AG04450 (cell line): ENCODE data around the gene INPP5A. TPM values are rescaled to one million over a fixed set of nuclear protein-coding genes. Genes with fewer than 3 reads are reported as not detected.
"Not testable (repeated sequence)": the region's sequence is repeated elsewhere in the genome, so short reads cannot be mapped to it uniquely, and the experiment has no call there.

Experiments used
- CTCF ChIA-PET: fragments of 300-600, 350-600 bp; formaldehyde crosslinking; extraction: SDS; loops from one replicate; lab custom pipeline; 2022; ENCODE audit warnings: antibody characterized with exemption, inconsistent platforms; lab: Charles Lee
- POLR2A ChIA-PET: fragments of 350-600 bp; formaldehyde crosslinking; extraction: SDS; loops from one replicate; lab custom pipeline; 2021; ENCODE audit warnings: antibody characterized with exemption, inconsistent platforms; lab: Yijun Ruan, JAX
- DNase-seq: peaks from one replicate; pipeline ENCODE4 v3.0.0-alpha.2; 2011; ENCODE audit warnings: low read depth, low spot score
- H3K27ac ChIP-seq: one replicate; pipeline ENCODE4 v1.5.1; 2012; ENCODE audit warnings: low read depth, low read length, control low read depth
- H3K27me3 ChIP-seq: one replicate; pipeline ENCODE4 v1.6.0; 2012; ENCODE audit warnings: low read length; ENCODE audit not compliant: control insufficient read depth, insufficient read depth
- H3K4me3 ChIP-seq: 2 replicates; pipeline ENCODE4 v1.5.1; 2011; ENCODE audit warnings: mild to moderate bottlenecking, low read depth, low read length, control low read depth
- H3K9me3 ChIP-seq: 2 replicates; pipeline ENCODE4 v1.5.1; 2012; ENCODE audit warnings: low read length; ENCODE audit not compliant: control insufficient read depth, insufficient read depth
- polyA plus RNA-seq: library from polyadenylated mRNA; depleted of rRNA; stranded (reverse); fragments of >200 nt; gene quantifications from 2 replicates; pipeline ENCODE4 v1.2.3, GENCODE V29; 2011
- TF ChIP-seq, protein P1 (sequence below): IDR thresholded peaks from 2 replicates; pipeline ENCODE4 v1.5.1; 2011; ENCODE audit warnings: low read depth, low read length, control low read depth, inconsistent platforms

INPP5A gene
- polyA plus RNA-seq, 1 experiment: 22.5 TPM

DNA sequence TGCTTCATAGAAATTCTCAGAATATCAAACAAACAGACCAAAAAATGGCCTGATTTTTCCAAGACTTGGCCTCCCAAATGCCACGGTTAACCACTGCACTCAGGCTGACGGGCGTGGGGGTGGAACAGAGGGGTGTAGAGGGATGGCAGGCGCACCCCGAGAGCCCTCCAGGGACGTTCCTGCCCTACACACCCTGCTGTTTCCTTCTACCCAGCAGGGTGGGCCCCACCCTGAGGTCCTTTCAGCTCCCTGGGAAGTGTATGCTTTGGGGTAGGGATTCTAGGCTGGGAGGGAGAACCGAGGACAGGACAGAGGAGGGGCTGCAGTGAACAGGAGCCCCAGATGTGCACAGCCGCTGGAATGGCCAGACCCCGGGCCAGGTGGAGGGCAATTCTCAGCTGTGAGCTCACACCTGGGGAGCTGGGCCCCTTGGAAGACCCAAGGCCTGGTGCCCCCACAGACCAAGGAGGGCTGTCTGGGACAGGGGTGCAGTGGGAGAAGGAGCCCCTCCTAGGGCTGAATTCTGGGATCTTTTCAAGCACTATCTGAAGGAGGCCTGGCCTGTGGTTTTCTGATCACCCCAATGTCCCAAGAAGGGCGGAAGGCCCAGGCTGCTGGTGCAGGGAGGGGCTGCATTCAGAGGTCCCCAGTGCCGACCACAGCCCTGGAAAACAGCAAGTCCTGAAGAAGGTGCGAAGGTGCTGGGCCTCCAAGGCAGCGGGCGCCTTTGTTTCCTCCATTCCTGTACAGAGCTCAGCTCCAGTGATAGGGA lies 32.9 kb upstream of the INPP5A start:
- ChIA-PET POLR2A (no interaction called here), CTCF (no interaction called here)
- TF ChIP-seq, protein P1, sequence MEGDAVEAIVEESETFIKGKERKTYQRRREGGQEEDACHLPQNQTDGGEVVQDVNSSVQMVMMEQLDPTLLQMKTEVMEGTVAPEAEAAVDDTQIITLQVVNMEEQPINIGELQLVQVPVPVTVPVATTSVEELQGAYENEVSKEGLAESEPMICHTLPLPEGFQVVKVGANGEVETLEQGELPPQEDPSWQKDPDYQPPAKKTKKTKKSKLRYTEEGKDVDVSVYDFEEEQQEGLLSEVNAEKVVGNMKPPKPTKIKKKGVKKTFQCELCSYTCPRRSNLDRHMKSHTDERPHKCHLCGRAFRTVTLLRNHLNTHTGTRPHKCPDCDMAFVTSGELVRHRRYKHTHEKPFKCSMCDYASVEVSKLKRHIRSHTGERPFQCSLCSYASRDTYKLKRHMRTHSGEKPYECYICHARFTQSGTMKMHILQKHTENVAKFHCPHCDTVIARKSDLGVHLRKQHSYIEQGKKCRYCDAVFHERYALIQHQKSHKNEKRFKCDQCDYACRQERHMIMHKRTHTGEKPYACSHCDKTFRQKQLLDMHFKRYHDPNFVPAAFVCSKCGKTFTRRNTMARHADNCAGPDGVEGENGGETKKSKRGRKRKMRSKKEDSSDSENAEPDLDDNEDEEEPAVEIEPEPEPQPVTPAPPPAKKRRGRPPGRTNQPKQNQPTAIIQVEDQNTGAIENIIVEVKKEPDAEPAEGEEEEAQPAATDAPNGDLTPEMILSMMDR: no peak

DNA sequence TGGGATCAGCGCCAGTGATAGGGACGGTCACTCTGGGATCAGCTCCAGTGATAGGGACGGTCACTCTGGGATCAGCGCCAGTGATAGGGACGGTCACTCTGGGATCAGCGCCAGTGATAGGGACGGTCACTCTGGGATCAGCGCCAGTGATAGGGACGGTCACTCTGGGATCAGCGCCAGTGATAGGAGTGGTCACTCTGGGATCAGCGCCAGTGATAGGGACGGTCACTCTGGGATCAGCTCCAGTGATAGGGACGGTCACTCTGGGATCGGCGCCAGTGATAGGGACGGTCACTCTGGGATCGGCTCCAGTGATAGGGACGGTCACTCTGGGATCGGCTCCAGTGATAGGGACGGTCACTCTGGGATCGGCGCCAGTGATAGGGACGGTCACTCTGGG lies 32.0 kb upstream of the INPP5A start:
- DNase-seq, POLR2A ChIA-PET, H3K27ac ChIP-seq, H3K4me3 ChIP-seq, CTCF ChIA-PET, H3K9me3 ChIP-seq: not testable (repeated sequence)
- H3K27me3 ChIP-seq: peaks cover 26% of the 10 kb centered on the region

More for the DNA sequence above, 32.9 kb upstream of the INPP5A start:
- no peak for DNase-seq
- H3K27me3 ChIP-seq: peaks cover 32% of the 10 kb centered on the region
- H3K4me3 ChIP-seq: no peak overlapping the region
- no peak overlapping the region for H3K27ac ChIP-seq
- peaks cover 6% of the 10 kb centered on the region; the same call in 1 of the 2 replicates for H3K9me3 ChIP-seq

DNA sequence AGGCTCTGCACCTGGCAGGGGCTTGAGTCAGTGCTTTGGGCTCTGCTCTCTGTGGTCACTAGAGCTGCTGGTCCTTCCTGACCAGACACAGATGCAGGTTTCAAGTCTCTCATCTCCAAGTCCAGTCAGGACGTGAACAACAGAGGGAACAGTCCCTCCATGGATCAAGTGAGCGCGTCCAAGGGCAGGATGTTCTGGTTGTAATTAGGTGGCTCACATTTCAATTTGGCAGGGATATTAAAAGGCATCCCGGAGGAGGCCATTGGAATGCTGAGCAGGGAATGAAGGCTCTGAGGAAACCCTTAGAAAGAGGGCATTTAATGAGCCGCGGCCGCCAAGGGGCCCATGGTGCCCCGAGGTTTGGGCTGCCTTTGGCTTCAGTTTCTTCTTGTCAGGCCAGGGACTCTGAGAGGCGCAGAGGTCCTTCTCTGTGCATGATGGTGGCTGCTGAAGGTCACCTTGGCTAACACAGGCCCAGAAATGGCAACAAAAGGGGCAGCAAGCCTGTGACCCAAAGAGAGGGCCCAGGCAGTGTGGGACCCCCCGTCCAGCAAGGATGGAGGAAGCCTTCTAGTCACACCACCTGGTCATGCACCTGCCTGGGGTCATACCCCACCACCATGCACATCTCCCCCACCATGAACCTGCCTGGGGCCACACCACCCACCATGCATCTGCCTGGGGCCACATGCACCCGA lies 30.7 kb upstream of the INPP5A start:
- H3K9me3 ChIP-seq: peaks cover 6% of the 10 kb centered on the region; the same call in 1 of the 2 replicates
- no peak for DNase-seq
- no peak overlapping the region for H3K4me3 ChIP-seq
- TF ChIP-seq, protein P1: no peak
- ChIA-PET POLR2A (no interaction called here), CTCF (no interaction called here)
- no peak overlapping the region for H3K27ac ChIP-seq
- peaks cover 22% of the 10 kb centered on the region for H3K27me3 ChIP-seq

DNA sequence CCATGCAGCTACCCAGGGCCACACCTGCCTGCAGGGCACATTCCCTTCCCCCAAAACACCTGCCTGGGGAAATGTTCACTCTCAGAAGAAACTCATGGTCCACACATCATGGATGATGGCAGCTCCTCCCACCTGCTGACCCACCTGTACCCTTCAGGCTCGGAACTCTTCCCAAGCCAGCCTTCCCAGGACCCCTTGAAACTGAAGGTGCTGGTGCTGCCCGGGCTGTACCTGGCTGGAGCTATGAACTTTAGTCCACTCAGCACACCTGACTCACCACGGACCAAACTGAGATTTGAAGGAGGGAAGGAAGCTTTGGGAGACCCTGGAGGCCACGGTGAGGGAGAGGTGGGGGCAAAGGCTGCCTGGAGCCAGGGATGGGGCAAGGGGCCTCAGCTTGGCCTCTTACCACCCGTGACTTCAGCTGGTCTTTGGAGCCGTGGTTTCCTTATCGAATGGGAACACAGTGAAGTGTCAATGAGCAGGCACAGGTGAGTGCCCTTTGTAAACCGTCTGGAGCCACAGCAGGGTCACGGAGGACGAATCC lies 30.1 kb upstream of the INPP5A start:
- ChIA-PET POLR2A (no interaction called here), CTCF (no interaction called here)
- Histone ChIP-seq H3K9me3 (peaks cover 6% of the 10 kb centered on the region; the same call in 1 of the 2 replicates), H3K27me3 (peaks cover 16% of the 10 kb centered on the region), H3K27ac (no peak overlapping the region), H3K4me3 (no peak overlapping the region)
- no peak for DNase-seq
- TF ChIP-seq, protein P1: no peak

DNA sequence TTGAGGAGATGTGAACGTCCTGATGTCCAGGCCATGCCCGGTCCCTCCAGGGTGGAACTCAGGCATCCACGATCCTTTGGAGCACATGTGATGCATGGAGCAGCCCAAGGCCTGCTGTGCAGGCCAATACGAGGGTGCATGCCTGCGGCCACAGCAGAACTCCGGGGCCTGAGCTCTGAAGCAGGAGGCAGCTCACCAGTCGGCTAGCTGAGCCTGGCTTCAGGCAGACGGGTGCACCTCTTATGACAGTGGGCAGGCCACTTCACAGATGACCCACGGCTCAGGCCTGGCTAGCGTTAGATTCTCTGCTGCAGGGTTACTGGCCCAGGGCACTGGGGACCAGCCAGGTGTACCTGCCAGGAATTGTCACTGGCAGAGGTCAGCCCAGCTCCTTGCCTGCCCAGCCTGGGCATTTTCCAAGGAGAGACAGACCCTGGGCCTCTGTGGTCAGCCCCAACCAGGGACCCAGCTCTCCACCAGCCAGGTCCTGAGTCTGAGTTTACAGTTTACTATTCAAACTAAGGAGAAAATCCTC lies 29.6 kb upstream of the INPP5A start:
- CTCF ChIA-PET: no interaction called here

More for the DNA sequence above, 29.6 kb upstream of the INPP5A start:
- Histone ChIP-seq H3K27ac (no peak overlapping the region), H3K27me3 (peaks cover 14% of the 10 kb centered on the region), H3K4me3 (no peak overlapping the region), H3K9me3 (peaks cover 10% of the 10 kb centered on the region)
- POLR2A ChIA-PET: no interaction called here
- no peak for DNase-seq
- TF ChIP-seq, protein P1: no peak
